HEK293 (cell line): Measurements from ENCODE around the gene PLEKHG2.

Experiments
- CTCF ChIP-seq: fragments of 450-650 bp; formaldehyde crosslinking; IDR thresholded peaks from 2 replicates; pipeline ENCODE4 v1.5.1; 2016; ENCODE audit warnings: missing biosample characterization, missing genetic modification characterization
- GLIS1 ChIP-seq: fragments of 450-650 bp; formaldehyde crosslinking; IDR thresholded peaks from 2 replicates; pipeline ENCODE4 v1.5.1; 2016; ENCODE audit warnings: missing biosample characterization, missing genetic modification characterization
- IKZF3 ChIP-seq: fragments of 450-650 bp; IDR thresholded peaks from 2 replicates; pipeline ENCODE4 v1.5.0; 2018; ENCODE audit warnings: missing biosample characterization, mild to moderate bottlenecking, missing genetic modification characterization, moderate library complexity
- SETDB1 ChIP-seq: IDR thresholded peaks from one replicate; pipeline ENCODE4 v1.6.1; 2017; ENCODE audit warnings: mild to moderate bottlenecking, low read length, moderate library complexity, mixed read lengths; ENCODE audit not compliant: insufficient read length
- YY1 ChIP-seq: fragments of 450-650 bp; formaldehyde crosslinking; IDR thresholded peaks from 2 replicates; pipeline ENCODE4 v1.5.1; 2018; ENCODE audit warnings: missing biosample characterization, missing genetic modification characterization
- ZBTB48 ChIP-seq: fragments of 450-650 bp; formaldehyde crosslinking; IDR thresholded peaks from 2 replicates; pipeline ENCODE4 v1.5.1; 2016; ENCODE audit warnings: missing biosample characterization, missing genetic modification characterization
- ZEB2 ChIP-seq: fragments of 450-650 bp; formaldehyde crosslinking; IDR thresholded peaks from 2 replicates; pipeline ENCODE4 v1.5.1; 2016; ENCODE audit warnings: missing biosample characterization, missing genetic modification characterization
- ZFP69B ChIP-seq: fragments of 450-650 bp; formaldehyde crosslinking; IDR thresholded peaks from 2 replicates; pipeline ENCODE4 v1.5.1; 2016; ENCODE audit warnings: missing biosample characterization, missing genetic modification characterization
- ZNF239 ChIP-seq: fragments of 450-650 bp; formaldehyde crosslinking; IDR thresholded peaks from 2 replicates; pipeline ENCODE4 v1.5.1; 2016; ENCODE audit warnings: missing biosample characterization, missing genetic modification characterization
- ZNF335 ChIP-seq: fragments of 450-650 bp; formaldehyde crosslinking; conservative IDR thresholded peaks from 2 replicates; pipeline ENCODE4 v1.5.1; 2016; ENCODE audit warnings: missing biosample characterization, missing genetic modification characterization
- ZNF416 ChIP-seq: fragments of 450-650 bp; formaldehyde crosslinking; IDR thresholded peaks from 2 replicates; pipeline ENCODE4 v1.5.1; 2016; ENCODE audit warnings: missing biosample characterization, missing genetic modification characterization
- ZNF513 ChIP-seq: fragments of 450-650 bp; IDR thresholded peaks from 2 replicates; pipeline ENCODE4 v1.5.1; 2018; ENCODE audit warnings: missing biosample characterization, missing genetic modification characterization
- ZNF792 ChIP-seq: fragments of 450-650 bp; formaldehyde crosslinking; IDR thresholded peaks from 2 replicates; pipeline ENCODE4 v1.5.1; 2016; ENCODE audit warnings: missing biosample characterization, missing genetic modification characterization
- ZSCAN30 ChIP-seq: fragments of 450-650 bp; IDR thresholded peaks from 2 replicates; pipeline ENCODE4 v1.5.1; 2018; ENCODE audit warnings: missing biosample characterization, mild to moderate bottlenecking, missing genetic modification characterization, moderate library complexity

GRCh38 chr19:39408392-39409207 lies 3.9 kb upstream of the PLEKHG2 start:
- TF ChIP-seq CTCF (no peak), ZNF239 (tag by site-specific recombination) (no peak), YY1 (tag by site-specific recombination) (no peak), ZSCAN30 (tag by site-specific recombination) (peak; percentile 76; the same call in 1 of the 2 replicates), ZBTB48 (tag by site-specific recombination) (no peak), IKZF3 (tag by site-specific recombination) (peak; percentile 91), ZEB2 (tag by site-specific recombination) (no peak), SETDB1 (no peak), ZNF335 (tag by site-specific recombination) (no peak), ZFP69B (tag by site-specific recombination) (no peak), ZNF513 (tag by site-specific recombination) (no peak), GLIS1 (tag by site-specific recombination) (peak; percentile 53), ZNF792 (tag by site-specific recombination) (no peak), ZNF416 (no peak)
